GM23338 (cell line): ENCODE results near the gene FAM120A. TPM values are rescaled to one million over a fixed set of nuclear protein-coding genes. Genes with fewer than 3 reads are reported as not detected.

Source experiments
- ATAC-seq: fragments of 200-7000 bp; cut with Tn5 transposase; 3 replicates; pipeline ENCODE4 v1.9.1; 2020
- DNase-seq: peaks from one replicate; pipeline ENCODE4 v3.0.0-alpha.2; 2015; ENCODE audit warnings: low spot score
- H2AFZ ChIP-seq: fragments of 200-600 bp; sonication (generic); 2 replicates; pipeline ENCODE4 v1.8.0; 2016; ENCODE audit warnings: antibody characterized with exemption, mild to moderate bottlenecking, moderate library complexity
- H3F3A ChIP-seq: fragments of 200-600 bp; sonication (generic); replicated peaks from 2 replicates; pipeline ENCODE4 v1.8.0; 2017; ENCODE audit warnings: antibody characterized with exemption, mixed run types, low read depth
- H3K27ac ChIP-seq: fragments of 200-600 bp; sonication (generic); 2 replicates; pipeline ENCODE4 v1.6.1; 2016; ENCODE audit warnings: low read depth
- H3K27me3 ChIP-seq: fragments of 200-600 bp; sonication (generic); 2 replicates; pipeline ENCODE4 v1.8.0; 2016; ENCODE audit warnings: mild to moderate bottlenecking, mixed run types, moderate library complexity; ENCODE audit not compliant: insufficient read depth
- H3K36me3 ChIP-seq: fragments of 200-600 bp; sonication (generic); 2 replicates; pipeline ENCODE4 v1.8.0; 2016; ENCODE audit warnings: mild to moderate bottlenecking; ENCODE audit not compliant: insufficient read depth
- H3K4me1 ChIP-seq: fragments of 200-600 bp; sonication (generic); 2 replicates; pipeline ENCODE4 v1.8.0; 2016; ENCODE audit warnings: mild to moderate bottlenecking, moderate library complexity; ENCODE audit not compliant: insufficient read depth
- H3K4me2 ChIP-seq: fragments of 200-600 bp; sonication (generic); 2 replicates; pipeline ENCODE4 v1.7.1; 2017; ENCODE audit warnings: mixed run types
- H3K4me3 ChIP-seq: fragments of 200-600 bp; sonication (generic); 2 replicates; pipeline ENCODE4 v1.6.1; 2016; ENCODE audit warnings: mixed run types
- H3K79me2 ChIP-seq: fragments of 200-600 bp; sonication (generic); replicated peaks from 2 replicates; pipeline ENCODE4 v1.8.0; 2017; ENCODE audit warnings: mild to moderate bottlenecking; ENCODE audit not compliant: insufficient read depth
- H3K9me2 ChIP-seq: fragments of 200-600 bp; sonication (generic); 2 replicates; pipeline ENCODE4 v1.8.0; 2017; ENCODE audit not compliant: insufficient read depth
- H4K20me1 ChIP-seq: fragments of 200-600 bp; sonication (generic); replicated peaks from 2 replicates; pipeline ENCODE4 v1.8.0; 2017; ENCODE audit warnings: mild to moderate bottlenecking; ENCODE audit not compliant: insufficient read depth
- H3K27ac Mint-ChIP-seq: 2 replicates; pipeline ENCODE4 v1.8.0; 2020; ENCODE audit warnings: inconsistent platforms, mild to moderate bottlenecking, moderate library complexity, mixed read lengths
- H3K27me3 Mint-ChIP-seq: 3 replicates; pipeline ENCODE4 v1.8.0; 2022; ENCODE audit warnings: low read depth, mild to moderate bottlenecking, moderate library complexity, mixed read lengths, inconsistent platforms; ENCODE audit not compliant: insufficient read depth, poor library complexity
- H3K36me3 Mint-ChIP-seq: 3 replicates; pipeline ENCODE4 v1.8.0; 2021; ENCODE audit warnings: low read depth, mild to moderate bottlenecking, inconsistent platforms, moderate library complexity, mixed read lengths
- H3K4me1 Mint-ChIP-seq: 3 replicates; pipeline ENCODE4 v1.8.0; 2020; ENCODE audit warnings: mild to moderate bottlenecking, inconsistent platforms, mixed read lengths
- H3K4me3 Mint-ChIP-seq: 3 replicates; pipeline ENCODE4 v1.8.0; 2021; ENCODE audit warnings: moderate library complexity, mild to moderate bottlenecking, inconsistent platforms, mixed read lengths
- H3K9me3 Mint-ChIP-seq: 3 replicates; pipeline ENCODE4 v1.8.0; 2020; ENCODE audit warnings: moderate library complexity, mild to moderate bottlenecking, inconsistent platforms, mixed read lengths
- EZH2 ChIP-seq: fragments of 200-600 bp; sonication (generic); IDR thresholded peaks from one replicate; pipeline ENCODE4 v1.8.0; 2017; ENCODE audit warnings: antibody characterized with exemption, mild to moderate bottlenecking, low read depth; ENCODE audit not compliant: unreplicated experiment
- EZH2phosphoT487 ChIP-seq: fragments of 200-600 bp; sonication (generic); IDR thresholded peaks from one replicate; pipeline ENCODE4 v1.8.1; 2018; ENCODE audit warnings: antibody characterized with exemption; ENCODE audit not compliant: unreplicated experiment
- JUNB ChIP-seq: IDR thresholded peaks from one replicate; pipeline ENCODE4 v1.6.1; 2016; ENCODE audit warnings: antibody characterized with exemption; ENCODE audit not compliant: unreplicated experiment
- NANOG ChIP-seq: IDR thresholded peaks from 2 replicates; pipeline ENCODE4 v1.6.1; 2016; ENCODE audit warnings: antibody characterized with exemption, borderline replicate concordance
- POLR2AphosphoS5 ChIP-seq: IDR thresholded peaks from 2 replicates; pipeline ENCODE4 v1.6.1; 2016; ENCODE audit warnings: antibody characterized with exemption, low read depth
- polyA plus RNA-seq: library from polyadenylated mRNA; unstranded; fragments of >200 nt; fragmentation: Nextera tagmentation; extraction: Ambion mirVana; gene quantifications from 2 replicates; pipeline ENCODE4 v1.2.1, GENCODE V29; 2016
- total RNA-seq: library from RNA; depleted of rRNA; stranded (reverse); fragments of >200 nt; shearing (Covaris generic); gene quantifications from 2 replicates; pipeline ENCODE4 v1.2.3, GENCODE V29; 2014
- TF ChIP-seq, protein P1 (sequence below): fragments of 250-450 bp; sonication (Bioruptor Pico); IDR thresholded peaks from 2 replicates; pipeline ENCODE4 v1.5.0; 2020; ENCODE audit warnings: mild to moderate bottlenecking, moderate library complexity
- TF ChIP-seq, protein P2 (sequence below): IDR thresholded peaks from one replicate; pipeline ENCODE4 v1.6.1; 2018; ENCODE audit warnings: antibody characterized with exemption; ENCODE audit not compliant: unreplicated experiment

Gene FAM120A
- total and polyA plus RNA-seq, 2 experiments from 2014 or later = 28.2 to 52.5 TPM

DNA sequence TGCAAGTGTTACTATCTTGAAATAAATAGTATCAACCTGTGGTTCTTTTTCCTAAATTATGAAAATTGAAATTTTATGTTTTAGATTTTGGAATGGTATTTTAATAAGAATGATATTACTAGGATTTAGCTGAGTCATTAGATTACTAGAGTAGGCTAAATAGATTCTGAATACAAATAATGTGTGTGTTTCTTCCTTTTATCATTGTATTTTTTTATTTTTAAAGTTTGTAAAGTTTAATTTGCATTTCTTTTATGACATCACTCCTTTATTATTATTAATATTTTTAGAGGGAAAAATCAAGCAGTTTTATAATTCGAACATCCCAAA, 9.9 kb downstream of the FAM120A start:
- peaks cover 67% of the 10 kb centered on the region for H3K4me1 ChIP-seq
- Mint-ChIP-seq H3K36me3 (peaks cover 3% of the 10 kb centered on the region; the same call in 1 of the 3 replicates), H3K4me3 (no peak overlapping the region), H3K27me3 (peaks cover 2% of the 10 kb centered on the region), H3K27ac (no peak overlapping the region), H3K9me3 (no peaks in the 10 kb centered on the region), H3K4me1 (peaks cover 75% of the 10 kb centered on the region)
- no peaks in the 10 kb centered on the region for H3K9me2 ChIP-seq
- no peak overlapping the region for H3K27ac ChIP-seq
- no peak for DNase-seq
- no peak for ATAC-seq
- peak overlapping the region; percentile 39; the same call in 1 of the 2 replicates for H3K4me2 ChIP-seq
- H3K4me3 ChIP-seq = no peak overlapping the region
- no peak overlapping the region for H2AFZ ChIP-seq
- H3K79me2 ChIP-seq = peaks cover 99% of the 10 kb centered on the region
- no peaks in the 10 kb centered on the region for H3F3A ChIP-seq
- H3K36me3 ChIP-seq = no peaks in the 10 kb centered on the region
- H3K27me3 ChIP-seq = no peaks in the 10 kb centered on the region
- H4K20me1 ChIP-seq = peaks cover 18% of the 10 kb centered on the region
- TF ChIP-seq POLR2AphosphoS5 = no peak
- no peak for TF ChIP-seq JUNB
- TF ChIP-seq EZH2 = no peak
- TF ChIP-seq, protein P1, sequence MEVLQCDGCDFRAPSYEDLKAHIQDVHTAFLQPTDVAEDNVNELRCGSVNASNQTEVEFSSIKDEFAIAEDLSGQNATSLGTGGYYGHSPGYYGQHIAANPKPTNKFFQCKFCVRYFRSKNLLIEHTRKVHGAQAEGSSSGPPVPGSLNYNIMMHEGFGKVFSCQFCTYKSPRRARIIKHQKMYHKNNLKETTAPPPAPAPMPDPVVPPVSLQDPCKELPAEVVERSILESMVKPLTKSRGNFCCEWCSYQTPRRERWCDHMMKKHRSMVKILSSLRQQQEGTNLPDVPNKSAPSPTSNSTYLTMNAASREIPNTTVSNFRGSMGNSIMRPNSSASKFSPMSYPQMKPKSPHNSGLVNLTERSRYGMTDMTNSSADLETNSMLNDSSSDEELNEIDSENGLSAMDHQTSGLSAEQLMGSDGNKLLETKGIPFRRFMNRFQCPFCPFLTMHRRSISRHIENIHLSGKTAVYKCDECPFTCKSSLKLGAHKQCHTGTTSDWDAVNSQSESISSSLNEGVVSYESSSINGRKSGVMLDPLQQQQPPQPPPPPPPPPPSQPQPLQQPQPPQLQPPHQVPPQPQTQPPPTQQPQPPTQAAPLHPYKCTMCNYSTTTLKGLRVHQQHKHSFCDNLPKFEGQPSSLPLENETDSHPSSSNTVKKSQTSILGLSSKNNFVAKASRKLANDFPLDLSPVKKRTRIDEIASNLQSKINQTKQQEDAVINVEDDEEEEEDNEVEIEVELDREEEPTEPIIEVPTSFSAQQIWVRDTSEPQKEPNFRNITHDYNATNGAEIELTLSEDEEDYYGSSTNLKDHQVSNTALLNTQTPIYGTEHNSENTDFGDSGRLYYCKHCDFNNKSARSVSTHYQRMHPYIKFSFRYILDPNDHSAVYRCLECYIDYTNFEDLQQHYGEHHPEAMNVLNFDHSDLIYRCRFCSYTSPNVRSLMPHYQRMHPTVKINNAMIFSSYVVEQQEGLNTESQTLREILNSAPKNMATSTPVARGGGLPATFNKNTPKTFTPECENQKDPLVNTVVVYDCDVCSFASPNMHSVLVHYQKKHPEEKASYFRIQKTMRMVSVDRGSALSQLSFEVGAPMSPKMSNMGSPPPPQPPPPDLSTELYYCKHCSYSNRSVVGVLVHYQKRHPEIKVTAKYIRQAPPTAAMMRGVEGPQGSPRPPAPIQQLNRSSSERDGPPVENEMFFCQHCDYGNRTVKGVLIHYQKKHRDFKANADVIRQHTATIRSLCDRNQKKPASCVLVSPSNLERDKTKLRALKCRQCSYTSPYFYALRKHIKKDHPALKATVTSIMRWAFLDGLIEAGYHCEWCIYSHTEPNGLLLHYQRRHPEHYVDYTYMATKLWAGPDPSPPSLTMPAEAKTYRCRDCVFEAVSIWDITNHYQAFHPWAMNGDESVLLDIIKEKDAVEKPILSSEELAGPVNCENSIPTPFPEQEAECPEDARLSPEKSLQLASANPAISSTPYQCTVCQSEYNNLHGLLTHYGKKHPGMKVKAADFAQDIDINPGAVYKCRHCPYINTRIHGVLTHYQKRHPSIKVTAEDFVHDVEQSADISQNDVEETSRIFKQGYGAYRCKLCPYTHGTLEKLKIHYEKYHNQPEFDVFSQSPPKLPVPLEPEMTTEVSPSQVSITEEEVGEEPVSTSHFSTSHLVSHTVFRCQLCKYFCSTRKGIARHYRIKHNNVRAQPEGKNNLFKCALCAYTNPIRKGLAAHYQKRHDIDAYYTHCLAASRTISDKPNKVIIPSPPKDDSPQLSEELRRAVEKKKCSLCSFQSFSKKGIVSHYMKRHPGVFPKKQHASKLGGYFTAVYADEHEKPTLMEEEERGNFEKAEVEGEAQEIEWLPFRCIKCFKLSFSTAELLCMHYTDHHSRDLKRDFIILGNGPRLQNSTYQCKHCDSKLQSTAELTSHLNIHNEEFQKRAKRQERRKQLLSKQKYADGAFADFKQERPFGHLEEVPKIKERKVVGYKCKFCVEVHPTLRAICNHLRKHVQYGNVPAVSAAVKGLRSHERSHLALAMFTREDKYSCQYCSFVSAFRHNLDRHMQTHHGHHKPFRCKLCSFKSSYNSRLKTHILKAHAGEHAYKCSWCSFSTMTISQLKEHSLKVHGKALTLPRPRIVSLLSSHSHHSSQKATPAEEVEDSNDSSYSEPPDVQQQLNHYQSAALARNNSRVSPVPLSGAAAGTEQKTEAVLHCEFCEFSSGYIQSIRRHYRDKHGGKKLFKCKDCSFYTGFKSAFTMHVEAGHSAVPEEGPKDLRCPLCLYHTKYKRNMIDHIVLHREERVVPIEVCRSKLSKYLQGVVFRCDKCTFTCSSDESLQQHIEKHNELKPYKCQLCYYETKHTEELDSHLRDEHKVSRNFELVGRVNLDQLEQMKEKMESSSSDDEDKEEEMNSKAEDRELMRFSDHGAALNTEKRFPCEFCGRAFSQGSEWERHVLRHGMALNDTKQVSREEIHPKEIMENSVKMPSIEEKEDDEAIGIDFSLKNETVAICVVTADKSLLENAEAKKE (CRISPR knock-in tag) = no peak
- no peak for TF ChIP-seq EZH2phosphoT487
- TF ChIP-seq, protein P2, sequence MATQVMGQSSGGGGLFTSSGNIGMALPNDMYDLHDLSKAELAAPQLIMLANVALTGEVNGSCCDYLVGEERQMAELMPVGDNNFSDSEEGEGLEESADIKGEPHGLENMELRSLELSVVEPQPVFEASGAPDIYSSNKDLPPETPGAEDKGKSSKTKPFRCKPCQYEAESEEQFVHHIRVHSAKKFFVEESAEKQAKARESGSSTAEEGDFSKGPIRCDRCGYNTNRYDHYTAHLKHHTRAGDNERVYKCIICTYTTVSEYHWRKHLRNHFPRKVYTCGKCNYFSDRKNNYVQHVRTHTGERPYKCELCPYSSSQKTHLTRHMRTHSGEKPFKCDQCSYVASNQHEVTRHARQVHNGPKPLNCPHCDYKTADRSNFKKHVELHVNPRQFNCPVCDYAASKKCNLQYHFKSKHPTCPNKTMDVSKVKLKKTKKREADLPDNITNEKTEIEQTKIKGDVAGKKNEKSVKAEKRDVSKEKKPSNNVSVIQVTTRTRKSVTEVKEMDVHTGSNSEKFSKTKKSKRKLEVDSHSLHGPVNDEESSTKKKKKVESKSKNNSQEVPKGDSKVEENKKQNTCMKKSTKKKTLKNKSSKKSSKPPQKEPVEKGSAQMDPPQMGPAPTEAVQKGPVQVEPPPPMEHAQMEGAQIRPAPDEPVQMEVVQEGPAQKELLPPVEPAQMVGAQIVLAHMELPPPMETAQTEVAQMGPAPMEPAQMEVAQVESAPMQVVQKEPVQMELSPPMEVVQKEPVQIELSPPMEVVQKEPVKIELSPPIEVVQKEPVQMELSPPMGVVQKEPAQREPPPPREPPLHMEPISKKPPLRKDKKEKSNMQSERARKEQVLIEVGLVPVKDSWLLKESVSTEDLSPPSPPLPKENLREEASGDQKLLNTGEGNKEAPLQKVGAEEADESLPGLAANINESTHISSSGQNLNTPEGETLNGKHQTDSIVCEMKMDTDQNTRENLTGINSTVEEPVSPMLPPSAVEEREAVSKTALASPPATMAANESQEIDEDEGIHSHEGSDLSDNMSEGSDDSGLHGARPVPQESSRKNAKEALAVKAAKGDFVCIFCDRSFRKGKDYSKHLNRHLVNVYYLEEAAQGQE = no peak
- TF ChIP-seq NANOG = no peak
